Natural killer cell (primary cell): ENCODE results near the gene SLC4A1AP. TPM values are rescaled to one million over a fixed set of nuclear protein-coding genes. Genes with fewer than 3 reads are reported as not detected.
"Not testable (repeated sequence)": the region's sequence is repeated elsewhere in the genome, so short reads cannot be mapped to it uniquely, and the experiment has no call there.

ENCODE experiments used
- ATAC-seq, 3 donors: fragments of 150-1000 bp in 2 of 3; fragments of 200-7000 bp in 1 of 3; cut with Tn5 transposase; 1 replicate in 1 of 3; 2 replicates in 2 of 3; pipeline ENCODE4 v1.10.0; 2021; ENCODE audit warnings: mild to moderate bottlenecking in 2 of 3, moderate library complexity in 2 of 3
- DNase-seq, 2 donors: peaks; one replicate each; pipeline versions ENCODE4 v3.0.0 to v3.0.0-alpha.2; 2013 to 2021; ENCODE audit warnings: mixed read lengths in 1 of 2
- H3K27ac ChIP-seq: one replicate; pipeline ENCODE4 v1.5.1; 2013; ENCODE audit warnings: mild to moderate bottlenecking, low read length
- H3K27me3 ChIP-seq: one replicate; pipeline ENCODE4 v1.6.1; 2013; ENCODE audit warnings: low read length; ENCODE audit not compliant: control insufficient read depth, insufficient read depth
- H3K36me3 ChIP-seq: one replicate; pipeline ENCODE4 v1.6.1; 2013; ENCODE audit warnings: low read length; ENCODE audit not compliant: control insufficient read depth, insufficient read depth
- H3K4me1 ChIP-seq: one replicate; pipeline ENCODE4 v1.6.1; 2013; ENCODE audit warnings: low read length; ENCODE audit not compliant: control insufficient read depth, insufficient read depth
- H3K4me3 ChIP-seq: one replicate; pipeline ENCODE4 v1.5.1; 2013; ENCODE audit warnings: low read length
- H3K9me3 ChIP-seq: one replicate; pipeline ENCODE4 v1.6.1; 2013; ENCODE audit warnings: low read length; ENCODE audit not compliant: control insufficient read depth, insufficient read depth
- H3K27ac Mint-ChIP-seq, 2 donors: one replicate each; pipeline ENCODE4 v1.8.0; 2022; ENCODE audit warnings: mild to moderate bottlenecking in 2 of 2, mixed read lengths in 2 of 2, moderate library complexity in 1 of 2
- H3K27me3 Mint-ChIP-seq, 2 donors: one replicate each; pipeline ENCODE4 v1.8.0; 2022; ENCODE audit warnings: low read depth in 2 of 2, mixed read lengths in 2 of 2
- H3K36me3 Mint-ChIP-seq: one replicate; pipeline ENCODE4 v1.8.0; 2022; ENCODE audit warnings: mixed read lengths
- H3K4me1 Mint-ChIP-seq, 2 donors: one replicate each; pipeline ENCODE4 v1.8.0; 2022; ENCODE audit warnings: mixed read lengths in 2 of 2
- H3K4me3 Mint-ChIP-seq: one replicate; pipeline ENCODE4 v1.8.0; 2022; ENCODE audit warnings: mild to moderate bottlenecking, moderate library complexity, mixed read lengths
- H3K9me3 Mint-ChIP-seq, 2 donors: one replicate each; pipeline ENCODE4 v1.8.0; 2022; ENCODE audit warnings: mixed read lengths in 2 of 2
- CTCF ChIP-seq: fragments of 200-600 bp; IDR thresholded peaks from one replicate; pipeline ENCODE4 v1.8.0; 2022; ENCODE audit warnings: antibody characterized with exemption
- WGBS: methylation state at CpG from one replicate; pipeline ENCODE4 v1.1.7; 2013; ENCODE audit warnings: missing lambda C conversion rate; ENCODE audit not compliant: insufficient coverage; 5-methylcytosine and 5-hydroxymethylcytosine counted together
- intact Hi-C: fragments of 100-400 bp; cut with micrococcal nuclease; formaldehyde crosslinking; loops from one replicate; pipeline ENCODE4 v1.14.2; 2022
- total RNA-seq, 4 donors: library from RNA; stranded (reverse); fragments of 120-200 nt in 1 of 4; gene quantifications; one replicate each; pipeline versions ENCODE4 v1.2.3 to v1.2.4, GENCODE V29; 2013 to 2022

Gene SLC4A1AP
- total RNA-seq, 3 donors from 2014 or later (not counting 1 experiment from before 2014, with no cell fraction given), result 22.0 to 26.0 (median 24.8) TPM

GRCh38 chr2:27621524-27621923 lies 42.2 kb upstream of the SLC4A1AP start:
- peaks cover 42% of the 10 kb centered on the region for H3K36me3 Mint-ChIP-seq
- no peaks in the 10 kb centered on the region for H3K4me1 ChIP-seq
- H3K9me3 ChIP-seq, result no peaks in the 10 kb centered on the region
- ATAC-seq (no peak), DNase-seq (no peak)
- peaks cover 70% of the 10 kb centered on the region for H3K36me3 ChIP-seq
- no peaks in the 10 kb centered on the region for H3K27me3 ChIP-seq
- H3K9me3 Mint-ChIP-seq, result no peaks in the 10 kb centered on the region
- no peak for TF ChIP-seq CTCF
- H3K27ac Mint-ChIP-seq, result no peak overlapping the region
- H3K4me3 ChIP-seq, result no peak overlapping the region
- no peak overlapping the region for H3K27ac ChIP-seq
- intact Hi-C loops, result no loop called here
- no peaks in the 10 kb centered on the region for H3K27me3 Mint-ChIP-seq
- no peak overlapping the region for H3K4me3 Mint-ChIP-seq
- WGBS, result 82% methylated on average over 1 of the region's 1 CpG
- H3K4me1 Mint-ChIP-seq, result no peaks in the 10 kb centered on the region

- H3K36me3 Mint-ChIP-seq, result peaks cover 31% of the 10 kb centered on the region
- no peak overlapping the region for H3K27ac ChIP-seq
- no peaks in the 10 kb centered on the region for H3K27me3 ChIP-seq
- ATAC-seq (no peak), DNase-seq (no peak)
- intact Hi-C loops, result no loop called here
- H3K27me3 Mint-ChIP-seq, result no peaks in the 10 kb centered on the region
- H3K4me1 Mint-ChIP-seq, result peaks cover 9% of the 10 kb centered on the region in 2 donors
- H3K4me1 ChIP-seq, result no peaks in the 10 kb centered on the region
- no peak for TF ChIP-seq CTCF
- H3K9me3 ChIP-seq, result no peaks in the 10 kb centered on the region
- no peaks in the 10 kb centered on the region for H3K9me3 Mint-ChIP-seq
- peaks cover 55% of the 10 kb centered on the region for H3K36me3 ChIP-seq
- 96% methylated on average over 2 of the region's 3 CpGs for WGBS
- peak overlapping the region in 1 of 2 donors; percentile 42 for H3K27ac Mint-ChIP-seq
- H3K4me3 ChIP-seq, result no peak overlapping the region
- H3K4me3 Mint-ChIP-seq, result no peak overlapping the region
These were observed 40.7 kb upstream of the SLC4A1AP start for GRCh38 chr2:27622921-27623384.

GRCh38 chr2:27624943-27625342 lies 38.7 kb upstream of the SLC4A1AP start:
- no peak for TF ChIP-seq CTCF
- Histone ChIP-seq H3K4me3 (no peak overlapping the region), H3K36me3 (peaks cover 39% of the 10 kb centered on the region), H3K4me1 (peaks cover 10% of the 10 kb centered on the region), H3K27ac (no peak overlapping the region), H3K27me3 (no peaks in the 10 kb centered on the region), H3K9me3 (no peaks in the 10 kb centered on the region)
- Mint-ChIP-seq H3K4me3 (no peak overlapping the region), H3K9me3 (no peaks in the 10 kb centered on the region), H3K36me3 (peaks cover 19% of the 10 kb centered on the region), H3K4me1 (peaks cover 10 to 13% of the 10 kb centered on the region in 2 donors), H3K27ac (peak overlapping the region in 1 of 2 donors; percentile 39), H3K27me3 (no peaks in the 10 kb centered on the region)
- ATAC-seq (no peak), DNase-seq (no peak)
- intact Hi-C loops, result loop anchor here (5.0 kb wide), 1 partner anchor 37 kb away; the partner anchor contains the start of genes SLC4A1AP and SUPT7L

GRCh38 chr2:27626323-27626722 lies 37.4 kb upstream of the SLC4A1AP start:
- H3K27ac ChIP-seq, result not testable (repeated sequence)
- WGBS, result no CpG with 5 or more reads among the region's 1 CpG

GRCh38 chr2:27626921-27627320 lies 36.8 kb upstream of the SLC4A1AP start:
- H3K27me3 Mint-ChIP-seq, H3K9me3 Mint-ChIP-seq, H3K27ac ChIP-seq, ATAC-seq, H3K27me3 ChIP-seq, DNase-seq, H3K27ac Mint-ChIP-seq, H3K4me3 Mint-ChIP-seq, H3K4me3 ChIP-seq, H3K9me3 ChIP-seq: not testable (repeated sequence)
- H3K4me1 ChIP-seq, result peaks cover 13% of the 10 kb centered on the region
- peaks cover 34% of the 10 kb centered on the region for H3K36me3 ChIP-seq
- Mint-ChIP-seq H3K36me3 (peaks cover 17% of the 10 kb centered on the region), H3K4me1 (peaks cover 13 to 20% of the 10 kb centered on the region in 2 donors)
- intact Hi-C loops, result loop anchor here (5.0 kb wide), 1 partner anchor 35 kb away; the partner anchor contains the start of genes SLC4A1AP and SUPT7L
- 47% methylated on average over 3 of the region's 3 CpGs for WGBS

More at GRCh38 chr2:27626323-27626722, 37.4 kb upstream of the SLC4A1AP start:
- not testable (repeated sequence) for H3K4me3 Mint-ChIP-seq, H3K9me3 Mint-ChIP-seq, H3K4me3 ChIP-seq, DNase-seq, H3K9me3 ChIP-seq, H3K27ac Mint-ChIP-seq, H3K27me3 ChIP-seq, H3K27me3 Mint-ChIP-seq, ATAC-seq
- H3K36me3 Mint-ChIP-seq, result peaks cover 18% of the 10 kb centered on the region
- H3K36me3 ChIP-seq, result peaks cover 35% of the 10 kb centered on the region
- peaks cover 13 to 20% of the 10 kb centered on the region in 2 donors for H3K4me1 Mint-ChIP-seq
- H3K4me1 ChIP-seq, result peaks cover 13% of the 10 kb centered on the region
- intact Hi-C loops, result loop anchor here (5.0 kb wide), 1 partner anchor 36 kb away; the partner anchor contains the start of genes SLC4A1AP and SUPT7L
